Body of pancreas (tissue), 4 donors: ENCODE results near the gene PIWIL1.

ENCODE experiments used
- POLR2A ChIP-seq, 3 donors: fragments of 450-650 bp; IDR thresholded peaks; one replicate each; pipeline ENCODE4 v1.6.1; 2016; ENCODE audit warnings: antibody characterized with exemption in 3 of 3, mild to moderate bottlenecking in 2 of 3
- TF ChIP-seq, protein P1 (sequence below), 7 experiments: fragments of 450-650 bp in 4 of 7; fragments of 200-600 bp in 3 of 7; sonication (generic) in 3 of 7; IDR thresholded peaks; one replicate each; pipeline ENCODE4 v1.5.1; 2016 to 2019; ENCODE audit warnings: antibody characterized with exemption in 7 of 7

DNA sequence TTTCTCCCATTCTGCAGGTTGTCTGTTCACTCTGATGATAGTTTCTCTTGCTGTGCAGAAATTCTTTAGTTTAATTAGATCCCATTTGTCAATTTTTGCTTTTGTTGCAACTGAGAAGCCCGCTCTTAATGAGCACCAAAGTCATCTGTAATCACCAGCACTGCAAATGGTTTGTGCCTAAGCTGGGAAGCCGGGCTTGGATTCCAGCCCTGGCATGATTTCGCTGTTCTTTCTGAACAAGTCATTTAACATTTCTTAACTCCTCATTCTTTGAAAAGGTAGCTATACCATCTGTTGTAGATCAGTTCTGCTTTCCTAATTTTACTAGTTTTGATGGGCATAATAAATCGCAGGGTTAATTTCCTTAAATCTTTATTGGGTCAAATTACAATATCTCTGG lies 32.1 kb downstream of the PIWIL1 start:
- TF ChIP-seq, protein P1, sequence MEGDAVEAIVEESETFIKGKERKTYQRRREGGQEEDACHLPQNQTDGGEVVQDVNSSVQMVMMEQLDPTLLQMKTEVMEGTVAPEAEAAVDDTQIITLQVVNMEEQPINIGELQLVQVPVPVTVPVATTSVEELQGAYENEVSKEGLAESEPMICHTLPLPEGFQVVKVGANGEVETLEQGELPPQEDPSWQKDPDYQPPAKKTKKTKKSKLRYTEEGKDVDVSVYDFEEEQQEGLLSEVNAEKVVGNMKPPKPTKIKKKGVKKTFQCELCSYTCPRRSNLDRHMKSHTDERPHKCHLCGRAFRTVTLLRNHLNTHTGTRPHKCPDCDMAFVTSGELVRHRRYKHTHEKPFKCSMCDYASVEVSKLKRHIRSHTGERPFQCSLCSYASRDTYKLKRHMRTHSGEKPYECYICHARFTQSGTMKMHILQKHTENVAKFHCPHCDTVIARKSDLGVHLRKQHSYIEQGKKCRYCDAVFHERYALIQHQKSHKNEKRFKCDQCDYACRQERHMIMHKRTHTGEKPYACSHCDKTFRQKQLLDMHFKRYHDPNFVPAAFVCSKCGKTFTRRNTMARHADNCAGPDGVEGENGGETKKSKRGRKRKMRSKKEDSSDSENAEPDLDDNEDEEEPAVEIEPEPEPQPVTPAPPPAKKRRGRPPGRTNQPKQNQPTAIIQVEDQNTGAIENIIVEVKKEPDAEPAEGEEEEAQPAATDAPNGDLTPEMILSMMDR (IDR thresholded peaks at IDR 0.05): no peak
- no peak for TF ChIP-seq POLR2A (IDR thresholded peaks at IDR 0.05)
